NCI-H128 (cell line): ENCODE data around the gene PAX3.
A peak's percentile ranks its signal among the peaks of the same experiment; 100 is the strongest.

Experiments
- DNase-seq: peaks from one replicate; lab custom pipeline; 2025; ENCODE audit not compliant: unreplicated experiment; lab: John Stamatoyannopoulos, UW

Gene PAX3

GRCh38 chr2:222298311-222299150 is at the start of gene PAX3:
Gene PAX3 (minus strand): TSS chr2:222298998. CDS start chr2:222298615, 383 bp downstream.
- no peak for DNase-seq

GRCh38 chr2:222341331-222341730 is 42.5 kb upstream of the PAX3 start:
- no peak for DNase-seq

GRCh38 chr2:222338374-222338773 is 39.6 kb upstream of the PAX3 start:
- DNase-seq, result no peak

DNA sequence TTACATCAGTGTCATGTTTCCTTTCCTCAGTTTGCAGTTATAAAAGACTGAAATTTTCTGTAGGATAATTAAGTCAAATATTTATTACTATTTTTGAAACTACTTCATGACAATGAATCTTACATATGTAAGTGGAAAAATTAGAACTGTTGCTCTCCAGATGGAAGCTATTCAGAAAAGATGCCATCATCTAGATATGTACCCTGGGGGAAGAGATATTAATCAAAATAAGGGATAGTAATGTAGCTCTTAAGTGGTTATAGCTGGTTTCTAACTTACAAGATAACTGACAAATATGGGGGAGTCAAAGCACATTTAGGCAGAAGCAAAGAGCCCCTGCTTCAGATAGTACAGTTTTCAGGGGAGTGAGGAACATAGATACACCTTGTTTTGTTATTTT is 38.1 kb upstream of the PAX3 start:
- DNase-seq, result no peak

DNA sequence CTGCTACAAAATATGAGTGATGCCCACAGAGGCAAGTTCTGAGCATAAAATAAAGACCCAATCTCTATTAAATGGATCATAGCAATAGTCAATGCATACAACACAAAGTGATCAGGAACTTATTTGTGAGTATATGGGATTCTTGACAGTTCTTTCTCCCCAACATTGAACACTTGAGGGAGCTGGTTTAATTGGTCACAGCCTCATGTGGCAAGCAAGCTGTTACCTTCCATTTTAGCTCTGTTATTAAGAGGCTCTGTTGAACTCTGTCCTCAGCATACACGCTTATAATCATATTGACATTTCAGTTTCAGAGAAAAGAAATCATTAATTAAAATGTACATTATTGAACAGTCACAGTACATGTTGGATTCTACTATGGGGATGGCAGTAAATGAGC is 37.6 kb upstream of the PAX3 start:
- DNase-seq, result no peak

GRCh38 chr2:222334914-222335313 is 36.1 kb upstream of the PAX3 start:
- no peak for DNase-seq

GRCh38 chr2:222333397-222333796 is 34.6 kb upstream of the PAX3 start:
- DNase-seq, result no peak

GRCh38 chr2:222332116-222332515 is 33.3 kb upstream of the PAX3 start:
- no peak for DNase-seq

DNA sequence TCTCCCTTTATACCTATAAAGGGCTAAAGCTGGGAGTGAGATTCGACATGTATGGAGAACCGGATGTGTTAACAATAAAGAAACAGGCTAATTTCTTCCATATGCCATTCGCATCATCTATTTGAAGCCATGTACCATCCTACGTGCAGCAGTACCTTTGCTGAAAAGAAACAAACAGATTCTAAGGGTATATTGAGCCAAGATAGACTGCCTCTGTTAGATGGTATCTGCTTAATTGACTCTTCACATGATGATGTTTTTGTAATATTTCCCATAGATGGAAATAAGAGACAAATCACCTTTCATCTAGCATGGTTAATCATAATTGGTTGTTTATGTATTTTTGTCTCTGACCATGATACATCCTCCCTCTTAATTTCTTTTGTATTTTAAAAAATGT is 32.1 kb upstream of the PAX3 start:
- DNase-seq, result no peak

- no peak for DNase-seq
These were observed 23.4 kb upstream of the PAX3 start for GRCh38 chr2:222322236-222322635.

GRCh38 chr2:222320436-222321395 is 21.9 kb upstream of the PAX3 start:
- no peak for DNase-seq

- peak; percentile 20 for DNase-seq
These were observed 21.0 kb upstream of the PAX3 start for GRCh38 chr2:222319586-222320435.

GRCh38 chr2:222318712-222319585 is 20.2 kb upstream of the PAX3 start:
- DNase-seq, result peak; percentile 45

DNA sequence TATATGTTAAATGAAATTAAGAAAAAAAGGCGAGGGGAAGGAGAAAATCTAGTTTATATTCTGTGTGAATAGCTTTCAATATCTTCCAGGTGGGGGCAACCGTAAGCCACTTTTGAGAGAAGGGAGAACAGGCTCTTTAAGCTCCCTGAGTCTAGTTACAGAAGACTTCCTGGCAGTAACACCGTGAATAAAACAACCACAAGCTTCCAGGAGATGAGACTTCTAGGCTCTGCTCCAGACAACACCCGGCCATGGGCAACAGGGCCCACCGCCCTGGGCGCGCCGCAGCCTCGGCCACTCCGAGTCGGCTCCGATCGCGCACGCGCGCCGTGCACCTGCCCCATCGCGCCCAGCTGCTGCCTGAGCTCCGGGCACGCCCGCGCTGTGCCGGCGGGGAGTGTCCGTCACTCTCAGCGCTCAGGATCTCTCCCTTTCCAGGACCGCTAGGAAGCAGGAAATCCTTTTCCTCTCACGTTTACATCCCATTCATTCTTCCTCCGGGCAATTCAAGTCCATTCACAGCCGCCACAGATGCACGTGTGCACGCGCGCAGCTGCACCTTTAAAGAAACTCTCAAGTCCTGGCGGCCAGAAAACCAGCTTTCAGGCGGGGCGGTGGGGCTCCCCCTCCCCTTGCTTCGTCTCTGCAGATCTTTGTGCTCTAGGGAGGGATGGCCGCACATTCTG is 19.4 kb upstream of the PAX3 start:
- peak; percentile 26 for DNase-seq

GRCh38 chr2:222315443-222316121 is 16.8 kb upstream of the PAX3 start:
- no peak for DNase-seq

- DNase-seq, result no peak
These were observed 15.0 kb upstream of the PAX3 start for GRCh38 chr2:222313816-222314215.

DNA sequence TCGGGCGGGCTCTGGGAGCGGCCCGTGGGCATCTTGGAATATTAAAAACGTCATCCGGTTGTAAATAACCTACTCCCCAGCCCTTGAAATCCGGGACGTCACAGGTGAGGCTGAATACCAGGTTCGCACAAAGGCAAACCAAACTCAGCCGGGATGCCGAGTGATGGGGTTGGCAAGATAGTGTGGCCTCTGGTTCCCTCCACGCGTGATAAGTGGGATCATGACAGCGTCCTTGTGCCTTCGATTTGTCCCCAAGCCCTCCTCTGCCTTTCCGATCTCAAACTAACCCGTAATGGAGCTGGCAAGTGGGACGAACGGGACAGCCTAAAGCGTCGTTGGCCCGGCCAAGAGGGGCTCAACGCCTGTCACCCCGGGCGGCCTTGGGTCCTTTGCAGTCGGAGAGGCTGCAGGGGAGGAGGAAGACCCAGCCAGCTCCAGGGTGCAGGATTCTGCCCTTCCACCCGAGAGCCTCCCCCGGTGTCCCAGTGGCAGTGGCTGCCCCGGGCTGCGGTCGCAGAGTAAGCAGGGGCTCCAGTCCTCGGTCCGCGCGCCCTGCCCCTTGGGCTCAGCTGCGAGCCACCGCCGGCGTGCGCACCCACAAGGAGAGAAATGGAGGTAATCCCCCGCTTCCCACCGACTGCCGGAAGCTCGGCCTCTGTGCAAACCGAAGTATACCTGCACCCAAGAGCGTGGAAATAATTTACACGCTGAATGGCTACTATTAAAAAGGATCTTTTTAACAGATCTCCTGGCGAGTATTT is 13.4 kb upstream of the PAX3 start:
- DNase-seq, result no peak

DNA sequence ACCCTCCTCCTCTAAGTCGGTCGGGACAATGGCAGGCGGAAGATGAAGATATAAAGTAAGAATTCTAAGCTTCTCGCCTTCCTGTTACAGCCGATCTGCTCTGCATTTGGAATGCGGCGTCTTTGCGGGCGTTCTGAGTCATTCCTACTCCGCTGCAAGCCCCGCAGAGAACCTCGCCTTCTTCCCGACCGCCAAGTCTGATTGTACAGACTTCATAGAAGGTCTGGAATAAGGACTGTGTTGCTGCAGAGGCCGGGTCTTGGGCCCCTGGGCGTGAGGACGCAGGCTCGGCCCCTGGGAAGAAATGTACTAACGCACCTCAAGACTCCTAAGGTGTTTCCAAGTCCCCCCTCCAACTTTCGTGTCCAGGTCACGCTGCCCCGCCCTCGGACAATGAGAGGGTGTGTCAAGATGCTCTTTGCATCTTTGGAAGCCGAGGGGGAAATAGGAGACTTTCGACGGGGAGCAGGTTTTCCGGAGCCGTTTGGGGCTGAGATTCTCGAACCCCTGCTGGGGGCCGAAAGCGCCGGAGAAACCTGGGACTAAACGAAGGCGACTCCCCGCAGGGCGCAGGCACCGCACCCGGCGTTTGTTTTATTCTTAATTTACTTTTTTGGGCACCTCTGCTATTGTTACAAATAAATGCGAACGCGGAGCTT is 12.7 kb upstream of the PAX3 start:
- DNase-seq, result no peak
